ENCODE data around the gene GDF2. TPM values are rescaled to one million over a fixed set of nuclear protein-coding genes. Genes with fewer than 3 reads are reported as not detected.

Gene GDF2
- total RNA-seq, 1 experiment from 2014 or later = not detected

DNA sequence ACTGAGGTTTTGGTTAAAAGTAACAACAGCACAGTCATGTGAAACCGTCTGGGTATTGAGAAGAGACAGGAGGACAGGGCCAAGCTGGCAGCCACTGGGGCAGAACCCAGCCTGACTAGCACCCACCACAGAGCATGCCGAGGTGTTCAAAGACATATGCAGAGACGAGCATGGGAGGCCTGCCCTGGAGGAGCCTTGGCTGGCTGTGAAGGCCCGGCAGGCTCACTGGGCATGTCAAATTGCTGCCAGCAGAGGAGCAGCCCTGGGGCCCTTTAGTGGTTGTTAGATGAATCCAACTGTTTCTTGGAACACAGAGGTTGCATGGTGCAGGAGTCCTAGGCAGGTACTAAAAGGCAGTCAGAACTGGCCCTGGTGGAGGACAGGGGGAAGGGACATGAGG, 5.0 kb upstream of the GDF2 start:
- no peaks in the 10 kb centered on the region for H3K36me3 ChIP-seq (ENCODE audit: control insufficient read depth, insufficient read depth, low read length)
- intact Hi-C loops (cut with micrococcal nuclease; ENCODE audit: unreplicated experiment) = no loop called here
- no peaks in the 10 kb centered on the region for H3K4me1 ChIP-seq
- no peak overlapping the region for H3K4me3 Mint-ChIP-seq (ENCODE audit: unreplicated experiment)
- H3K4me1 Mint-ChIP-seq (ENCODE audit: low read depth, unreplicated experiment) = peaks cover 6% of the 10 kb centered on the region
- H3K27me3 Mint-ChIP-seq (ENCODE audit: insufficient read depth, unreplicated experiment) = peaks cover 10% of the 10 kb centered on the region
- no peak for DNase-seq
- no peak overlapping the region for H3K27ac Mint-ChIP-seq (ENCODE audit: unreplicated experiment)
- no peak overlapping the region for H3K4me3 ChIP-seq (ENCODE audit: low read depth, low read length)
- H3K9me3 Mint-ChIP-seq (ENCODE audit: unreplicated experiment) = peaks cover 8% of the 10 kb centered on the region
- H3K9me3 ChIP-seq = 0 out of 2 replicates have a peak, but pooled peaks cover 3% of the 10 kb centered on the region
- no peaks in the 10 kb centered on the region for H3K27me3 ChIP-seq (replicated peaks; ENCODE audit: control insufficient read depth, insufficient read depth, low read length)
- no TSS peak for BruUV-seq (replicated peaks)
- H3K36me3 Mint-ChIP-seq (ENCODE audit: insufficient read depth, unreplicated experiment) = no peaks in the 10 kb centered on the region
- TF ChIP-seq, protein P1, sequence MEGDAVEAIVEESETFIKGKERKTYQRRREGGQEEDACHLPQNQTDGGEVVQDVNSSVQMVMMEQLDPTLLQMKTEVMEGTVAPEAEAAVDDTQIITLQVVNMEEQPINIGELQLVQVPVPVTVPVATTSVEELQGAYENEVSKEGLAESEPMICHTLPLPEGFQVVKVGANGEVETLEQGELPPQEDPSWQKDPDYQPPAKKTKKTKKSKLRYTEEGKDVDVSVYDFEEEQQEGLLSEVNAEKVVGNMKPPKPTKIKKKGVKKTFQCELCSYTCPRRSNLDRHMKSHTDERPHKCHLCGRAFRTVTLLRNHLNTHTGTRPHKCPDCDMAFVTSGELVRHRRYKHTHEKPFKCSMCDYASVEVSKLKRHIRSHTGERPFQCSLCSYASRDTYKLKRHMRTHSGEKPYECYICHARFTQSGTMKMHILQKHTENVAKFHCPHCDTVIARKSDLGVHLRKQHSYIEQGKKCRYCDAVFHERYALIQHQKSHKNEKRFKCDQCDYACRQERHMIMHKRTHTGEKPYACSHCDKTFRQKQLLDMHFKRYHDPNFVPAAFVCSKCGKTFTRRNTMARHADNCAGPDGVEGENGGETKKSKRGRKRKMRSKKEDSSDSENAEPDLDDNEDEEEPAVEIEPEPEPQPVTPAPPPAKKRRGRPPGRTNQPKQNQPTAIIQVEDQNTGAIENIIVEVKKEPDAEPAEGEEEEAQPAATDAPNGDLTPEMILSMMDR (IDR thresholded peaks at IDR 0.05; ENCODE audit: insufficient read depth in 1 of 2, low read depth in 1 of 2, low read length in 1 of 2, severe bottlenecking in 1 of 2, unreplicated experiment in 1 of 2) = no peak
- ChIA-PET CTCF (interaction anchor here (1.9 kb wide), 1 partner anchor 293 kb away, joined by 8 read pairs; no protein-coding TSS in a partner anchor), POLR2A (no interaction called here)

DNA sequence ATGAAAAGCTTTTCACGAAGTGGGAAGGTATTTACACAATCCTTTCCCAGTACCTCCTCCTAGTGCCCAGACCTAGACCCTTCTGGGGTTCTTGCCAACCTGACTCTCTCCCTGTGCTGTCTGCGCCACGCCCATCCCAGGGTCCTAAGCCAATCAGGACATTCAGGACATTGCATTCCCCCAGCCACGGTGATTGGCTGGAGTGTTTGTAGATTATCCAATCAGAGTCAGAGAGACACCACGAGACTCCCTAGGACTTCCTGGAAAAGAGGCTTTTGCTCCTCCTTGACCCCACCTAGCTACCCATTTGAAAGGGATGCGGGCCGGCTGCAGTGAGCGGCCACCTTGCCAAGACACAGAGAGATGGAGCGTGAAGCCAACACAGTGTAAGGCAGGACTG, 3.5 kb upstream of the GDF2 start:
- H3K9me3 ChIP-seq = 0 out of 2 replicates have a peak, but pooled peaks cover 3% of the 10 kb centered on the region
- CTCF ChIA-PET = no interaction called here
- no peaks in the 10 kb centered on the region for H3K36me3 Mint-ChIP-seq (ENCODE audit: insufficient read depth, unreplicated experiment)
- peak; percentile 38 to 64 for DNase-seq
- no TSS peak for BruUV-seq (replicated peaks)
- TF ChIP-seq, protein P1 (IDR thresholded peaks at IDR 0.05; ENCODE audit: insufficient read depth in 1 of 2, low read depth in 1 of 2, low read length in 1 of 2, severe bottlenecking in 1 of 2, unreplicated experiment in 1 of 2) = no peak
- peaks cover 8% of the 10 kb centered on the region for H3K9me3 Mint-ChIP-seq (ENCODE audit: unreplicated experiment)
- H3K27me3 Mint-ChIP-seq (ENCODE audit: insufficient read depth, unreplicated experiment) = peaks cover 15% of the 10 kb centered on the region
- H3K36me3 ChIP-seq (ENCODE audit: control insufficient read depth, insufficient read depth, low read length) = no peaks in the 10 kb centered on the region
- peaks cover 6% of the 10 kb centered on the region for H3K4me1 Mint-ChIP-seq (ENCODE audit: low read depth, unreplicated experiment)
- no peaks in the 10 kb centered on the region for H3K27me3 ChIP-seq (replicated peaks; ENCODE audit: control insufficient read depth, insufficient read depth, low read length)
- POLR2A ChIA-PET = no interaction called here
- no peak overlapping the region for H3K4me3 ChIP-seq (ENCODE audit: low read depth, low read length)
- H3K4me3 Mint-ChIP-seq (ENCODE audit: unreplicated experiment) = no peak overlapping the region
- peak overlapping the region; percentile 52 for H3K27ac Mint-ChIP-seq (ENCODE audit: unreplicated experiment)
- no peaks in the 10 kb centered on the region for H3K4me1 ChIP-seq
- intact Hi-C loops (cut with micrococcal nuclease; ENCODE audit: unreplicated experiment) = no loop called here

DNA sequence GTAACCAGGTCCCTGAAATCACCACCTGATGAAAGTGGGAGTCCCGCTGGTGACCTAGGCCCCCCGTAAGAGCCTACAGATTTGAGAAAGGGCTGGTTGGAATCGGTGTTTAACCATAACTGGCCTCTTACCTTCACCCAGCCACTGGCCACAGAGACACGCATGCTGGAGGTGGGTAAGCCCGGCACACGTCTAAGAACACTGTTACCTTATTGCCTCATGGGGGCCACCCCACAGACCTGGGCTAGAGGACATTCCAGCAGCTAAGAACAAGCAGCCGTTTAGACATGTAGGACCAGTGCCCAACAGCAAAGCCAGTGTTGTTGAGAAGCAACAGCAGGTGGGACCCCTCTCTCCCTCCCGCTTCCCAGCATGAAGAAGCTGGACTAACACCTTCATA, 2.5 kb upstream of the GDF2 start:
- H3K4me3 Mint-ChIP-seq (ENCODE audit: unreplicated experiment) = no peak overlapping the region
- H3K9me3 Mint-ChIP-seq (ENCODE audit: unreplicated experiment) = peaks cover 8% of the 10 kb centered on the region
- BruUV-seq (replicated peaks) = no TSS peak
- DNase-seq = no peak
- peaks cover 17% of the 10 kb centered on the region for H3K27me3 Mint-ChIP-seq (ENCODE audit: insufficient read depth, unreplicated experiment)
- H3K9me3 ChIP-seq = 0 out of 2 replicates have a peak, but pooled peaks cover 3% of the 10 kb centered on the region
- H3K36me3 Mint-ChIP-seq (ENCODE audit: insufficient read depth, unreplicated experiment) = no peaks in the 10 kb centered on the region
- H3K4me1 ChIP-seq = no peaks in the 10 kb centered on the region
- intact Hi-C loops (cut with micrococcal nuclease; ENCODE audit: unreplicated experiment) = no loop called here
- ChIA-PET CTCF (no interaction called here), POLR2A (no interaction called here)
- H3K4me3 ChIP-seq (ENCODE audit: low read depth, low read length) = no peak overlapping the region
- H3K4me1 Mint-ChIP-seq (ENCODE audit: low read depth, unreplicated experiment) = peaks cover 6% of the 10 kb centered on the region
- H3K36me3 ChIP-seq (ENCODE audit: control insufficient read depth, insufficient read depth, low read length) = no peaks in the 10 kb centered on the region
- no peaks in the 10 kb centered on the region for H3K27me3 ChIP-seq (replicated peaks; ENCODE audit: control insufficient read depth, insufficient read depth, low read length)
- TF ChIP-seq, protein P1 (IDR thresholded peaks at IDR 0.05; ENCODE audit: insufficient read depth in 1 of 2, low read depth in 1 of 2, low read length in 1 of 2, severe bottlenecking in 1 of 2, unreplicated experiment in 1 of 2) = no peak
- H3K27ac Mint-ChIP-seq (ENCODE audit: unreplicated experiment) = no peak overlapping the region
